GM12873 (cell line): ENCODE data around the gene FBXO2.

Experiments
- CTCF ChIP-seq: IDR thresholded peaks from 2 replicates; pipeline ENCODE4 v1.5.1; 2012; ENCODE audit warnings: low read depth, mild to moderate bottlenecking, moderate library complexity, low read length, control low read depth; ENCODE audit not compliant: insufficient read depth; ENCODE audit errors: missing control alignments

FBXO2 gene

GRCh38 chr1:11645670-11646265 is 8.5 kb downstream of the FBXO2 start:
- TF ChIP-seq CTCF, result peak; percentile 83

GRCh38 chr1:11645270-11645669 is 9.0 kb downstream of the FBXO2 start:
- no peak for TF ChIP-seq CTCF

GRCh38 chr1:11643782-11644181 is 10.4 kb downstream of the FBXO2 start:
- no peak for TF ChIP-seq CTCF

- peak; percentile 97 for TF ChIP-seq CTCF
These were observed 11.7 kb downstream of the FBXO2 start for GRCh38 chr1:11642418-11643017.

- TF ChIP-seq CTCF, result no peak
These were observed 12.4 kb downstream of the FBXO2 start for GRCh38 chr1:11641776-11642305.

GRCh38 chr1:11640944-11641343 is 13.3 kb downstream of the FBXO2 start:
- TF ChIP-seq CTCF, result no peak

GRCh38 chr1:11640101-11640500 is 14.1 kb downstream of the FBXO2 start:
- no peak for TF ChIP-seq CTCF
